ENCODE measurements around the gene HDAC4.
A peak's percentile ranks its signal among the peaks of the same experiment; 100 is the strongest.

HDAC4 gene

GRCh38 chr2:239272626-239273025 is 128.2 kb downstream of the HDAC4 start:
- no peak for TF ChIP-seq GABPA (IDR thresholded peaks at IDR 0.05; ENCODE audit: low read depth)
- no peak for TF ChIP-seq CTCF (IDR thresholded peaks at IDR 0.05; ENCODE audit: insufficient read depth, low read length)
- TF ChIP-seq POLR2AphosphoS5 (IDR thresholded peaks at IDR 0.05; ENCODE audit: low read depth), result no peak
- no peak for TF ChIP-seq REST (IDR thresholded peaks at IDR 0.05; ENCODE audit: insufficient replicate concordance, low read depth)
- no peaks in the 10 kb centered on the region for H3K27me3 ChIP-seq (ENCODE audit: insufficient read depth, poor library complexity, severe bottlenecking)
- peak overlapping the region; percentile 37 for H3K4me3 ChIP-seq (replicated peaks; ENCODE audit: insufficient read depth, low read length)
- peak overlapping the region; percentile 11; the same call in 1 of the 2 replicates for H3K27ac ChIP-seq (replicated peaks)
- no peak for DNase-seq (ENCODE audit: low read depth in 1 of 2, low spot score in 1 of 2)

- Histone ChIP-seq H3K4me3 (replicated peaks; ENCODE audit: insufficient read depth, low read length) (no peak overlapping the region), H3K27ac (replicated peaks) (no peak overlapping the region), H3K27me3 (ENCODE audit: insufficient read depth, poor library complexity, severe bottlenecking) (no peaks in the 10 kb centered on the region)
- no peak for TF ChIP-seq CTCF (IDR thresholded peaks at IDR 0.05; ENCODE audit: insufficient read depth, low read length)
- TF ChIP-seq POLR2AphosphoS5 (IDR thresholded peaks at IDR 0.05; ENCODE audit: low read depth), result no peak
- no peak for TF ChIP-seq SPI1 (IDR thresholded peaks at IDR 0.05; ENCODE audit: borderline replicate concordance, low read depth)
- TF ChIP-seq GABPA (IDR thresholded peaks at IDR 0.05; ENCODE audit: low read depth), result no peak
- no peak for TF ChIP-seq REST (IDR thresholded peaks at IDR 0.05; ENCODE audit: insufficient replicate concordance, low read depth)
- no peak for DNase-seq (ENCODE audit: low read depth in 1 of 2, low spot score in 1 of 2)
Observed at GRCh38 chr2:239271882-239272281, 128.9 kb downstream of the HDAC4 start.

- DNase-seq (ENCODE audit: low read depth in 1 of 2, low spot score in 1 of 2), result no peak
- no peaks in the 10 kb centered on the region for H3K27me3 ChIP-seq (ENCODE audit: insufficient read depth, poor library complexity, severe bottlenecking)
- H3K27ac ChIP-seq (replicated peaks), result no peak overlapping the region
- TF ChIP-seq REST (IDR thresholded peaks at IDR 0.05; ENCODE audit: insufficient replicate concordance, low read depth) (no peak), POLR2AphosphoS5 (IDR thresholded peaks at IDR 0.05; ENCODE audit: low read depth) (no peak), SPI1 (IDR thresholded peaks at IDR 0.05; ENCODE audit: borderline replicate concordance, low read depth) (no peak), CTCF (IDR thresholded peaks at IDR 0.05; ENCODE audit: insufficient read depth, low read length) (no peak), GABPA (IDR thresholded peaks at IDR 0.05; ENCODE audit: low read depth) (no peak)
- H3K4me3 ChIP-seq (replicated peaks; ENCODE audit: insufficient read depth, low read length), result no peak overlapping the region
Observed at GRCh38 chr2:239271471-239271870, 129.3 kb downstream of the HDAC4 start.

Data from HL-60 (cell line).